GM12864 (cell line): Measurements from ENCODE around the gene SCAI.

Source experiments
- DNase-seq: peaks from one replicate; pipeline ENCODE4 v3.0.0-alpha.2; 2011; ENCODE audit warnings: low read depth
- H3K4me3 ChIP-seq: 2 replicates; pipeline ENCODE4 v1.5.1; 2011; ENCODE audit warnings: mild to moderate bottlenecking, low read depth, low read length, control low read depth
- CTCF ChIP-seq: IDR thresholded peaks from 2 replicates; pipeline ENCODE4 v1.5.1; 2011; ENCODE audit warnings: low read depth, mild to moderate bottlenecking, moderate library complexity, low read length, control low read depth, inconsistent platforms; ENCODE audit errors: missing control alignments

SCAI gene

GRCh38 chr9:124950050-124950718 is 193.1 kb downstream of the SCAI start:
- no peak overlapping the region for H3K4me3 ChIP-seq
- no peak for TF ChIP-seq CTCF
- no peak for DNase-seq

GRCh38 chr9:124949387-124949786 is 193.9 kb downstream of the SCAI start:
- no peak for DNase-seq
- H3K4me3 ChIP-seq, result no peak overlapping the region
- no peak for TF ChIP-seq CTCF

- H3K4me3 ChIP-seq, result no peak overlapping the region
- DNase-seq, result no peak
- no peak for TF ChIP-seq CTCF
Observed at GRCh38 chr9:124947727-124948391, 195.5 kb downstream of the SCAI start.

GRCh38 chr9:124946167-124946566 is 197.2 kb downstream of the SCAI start:
- no peak overlapping the region for H3K4me3 ChIP-seq
- TF ChIP-seq CTCF, result no peak
- no peak for DNase-seq

- H3K4me3 ChIP-seq, result peak overlapping the region; percentile 83
- TF ChIP-seq CTCF, result no peak
- no peak for DNase-seq
Observed at GRCh38 chr9:124941679-124942561, 201.4 kb downstream of the SCAI start.

- no peak for TF ChIP-seq CTCF
- DNase-seq, result peak; percentile 68
- H3K4me3 ChIP-seq, result peak within 1 kb of the TSS; percentile 83
Observed at GRCh38 chr9:124940894-124941678, 202.2 kb downstream of the SCAI start, which contains the start of gene GOLGA1. Gene GOLGA1 (minus strand): TSS chr9:124941083. CDS start chr9:124938711, 2,372 bp downstream.
